GM12878 (cell line): Measurements from ENCODE around the gene NPAS3. TPM values are rescaled to one million over a fixed set of nuclear protein-coding genes. Genes with fewer than 3 reads are reported as not detected.

Experiments
- ATAC-seq: fragments of 200-7000 bp; cut with Tn5 transposase; 3 replicates; pipeline ENCODE4 v1.9.1; 2020; ENCODE audit warnings: mild to moderate bottlenecking, moderate library complexity
- BruUV-seq: library from RNA; stranded (reverse); fragments of 400-500 nt; replicated peaks from 2 replicates; lab custom pipeline; 2021; lab: Mats Ljungman, UMichigan
- CTCF ChIA-PET: fragments of 300-600 bp; sonication (Branson Sonifier 250); formaldehyde crosslinking; extraction: SDS; loops from one replicate; lab custom pipeline; 2021; ENCODE audit warnings: inconsistent platforms; lab: Yijun Ruan, JAX
- POLR2A ChIA-PET: fragments of 350-600 bp; formaldehyde crosslinking; extraction: SDS; loops from one replicate; lab custom pipeline; 2021; ENCODE audit warnings: inconsistent platforms; lab: Charles Lee
- RAD21 ChIA-PET: fragments of 300-600 bp; sonication (Branson Sonifier 250); formaldehyde crosslinking; loops from one replicate; lab custom pipeline; 2023; ENCODE audit warnings: antibody characterized with exemption; ENCODE audit not compliant: unreplicated experiment; lab: Charles Lee
- SMC1A ChIA-PET: fragments of 300-600 bp; sonication (Branson Sonifier 250); formaldehyde crosslinking; loops from one replicate; lab custom pipeline; 2023; ENCODE audit not compliant: unreplicated experiment, uncharacterized antibody; lab: Charles Lee
- DNase-seq: peaks from one replicate; pipeline ENCODE4 v3.0.0-alpha.2; 2011; ENCODE audit warnings: low read depth, low spot score
- FAIRE-seq: peaks from 3 replicates; lab custom pipeline; 2011; peaks lifted over from hg19 to GRCh38; lab: Jason Lieb, UNC
- H2AFZ ChIP-seq: 2 replicates; pipeline ENCODE4 v1.6.0; 2011; ENCODE audit warnings: low read depth, low read length, control low read depth; ENCODE audit not compliant: control insufficient read depth
- H3K27ac ChIP-seq: 2 replicates; pipeline ENCODE4 v1.5.1; 2011; ENCODE audit warnings: control low read depth; ENCODE audit not compliant: control insufficient read depth, insufficient read depth
- H3K27me3 ChIP-seq, 2 experiments: replicated peaks in 1 of 2; 2 replicates each; pipeline versions ENCODE4 v1.6.0 to v1.6.1; 2011; ENCODE audit warnings: low read length in 1 of 2; ENCODE audit not compliant: control insufficient read depth in 2 of 2, insufficient read depth in 2 of 2
- H3K36me3 ChIP-seq, 2 experiments: 2 replicates each; pipeline ENCODE4 v1.5.1; 2011; ENCODE audit warnings: low read length in 1 of 2; ENCODE audit not compliant: control insufficient read depth in 2 of 2, insufficient read depth in 2 of 2
- H3K4me1 ChIP-seq: 2 replicates; pipeline ENCODE4 v1.6.1; 2011; ENCODE audit warnings: mild to moderate bottlenecking, low read length, moderate library complexity, mixed read lengths; ENCODE audit not compliant: control insufficient read depth, insufficient read depth
- H3K4me2 ChIP-seq: 2 replicates; pipeline ENCODE4 v1.6.0; 2011; ENCODE audit warnings: control low read depth; ENCODE audit not compliant: control insufficient read depth, insufficient read depth
- H3K4me3 ChIP-seq: fragments of 200-600 bp; sonication (generic); 2 replicates; pipeline ENCODE4 v1.5.1; 2016
- H3K79me2 ChIP-seq: 2 replicates; pipeline ENCODE4 v1.6.0; 2011; ENCODE audit warnings: low read length; ENCODE audit not compliant: control insufficient read depth, insufficient read depth
- H3K9ac ChIP-seq: 2 replicates; pipeline ENCODE4 v1.8.0; 2011; ENCODE audit warnings: low read length, control low read depth, mixed read lengths; ENCODE audit not compliant: control insufficient read depth, insufficient read depth
- H3K9me3 ChIP-seq: replicated peaks from 3 replicates; pipeline ENCODE4 v1.5.1; 2011; ENCODE audit warnings: mild to moderate bottlenecking, low read length; ENCODE audit not compliant: control insufficient read depth, insufficient read depth
- H4K20me1 ChIP-seq: 2 replicates; pipeline ENCODE4 v1.6.0; 2011; ENCODE audit not compliant: control insufficient read depth, insufficient read depth
- HDAC6 ChIP-seq: fragments of 200-600 bp; sonication (generic); IDR thresholded peaks from one replicate; pipeline ENCODE4 v1.8.0; 2017; ENCODE audit warnings: antibody characterized with exemption; ENCODE audit not compliant: unreplicated experiment
- KDM1A ChIP-seq: fragments of 200-600 bp; sonication (generic); IDR thresholded peaks from 2 replicates; pipeline ENCODE4 v1.6.1; 2016; ENCODE audit warnings: borderline replicate concordance
- NBN ChIP-seq: fragments of 450-650 bp; IDR thresholded peaks from 2 replicates; pipeline ENCODE4 v1.6.1; 2016
- RAD21 ChIP-seq: IDR thresholded peaks from 2 replicates; pipeline ENCODE4 v1.6.1; 2011; ENCODE audit warnings: mild to moderate bottlenecking, low read depth, low read length, moderate library complexity; ENCODE audit not compliant: insufficient read depth
- RAD51 ChIP-seq: fragments of 450-650 bp; IDR thresholded peaks from 2 replicates; pipeline ENCODE4 v1.6.1; 2016; ENCODE audit warnings: moderate library complexity, mild to moderate bottlenecking, inconsistent platforms
- SUZ12 ChIP-seq: fragments of 200-600 bp; sonication (generic); IDR thresholded peaks from one replicate; pipeline ENCODE4 v1.6.1; 2018; ENCODE audit warnings: antibody characterized with exemption, mild to moderate bottlenecking; ENCODE audit not compliant: unreplicated experiment
- USF2 ChIP-seq: IDR thresholded peaks from 2 replicates; pipeline ENCODE4 v1.6.1; 2011; ENCODE audit warnings: low read depth, low read length, improper control_type of control experiment, borderline replicate concordance
- WGBS: methylation state at CpG from one replicate; pipeline ENCODE4 v1.1.6; 2016; ENCODE audit warnings: low lambda C conversion rate; ENCODE audit not compliant: insufficient replicate concordance, insufficient coverage; ENCODE audit errors: missing lambda C conversion rate; 5-methylcytosine and 5-hydroxymethylcytosine counted together
- in situ Hi-C: fragments of 300-500 bp; cut with MboI; formaldehyde crosslinking; loops from 9 replicates; pipeline ENCODE4 v1.14.3; 2018; ENCODE audit warnings: mixed read lengths
- intact Hi-C: fragments of 100-400 bp; cut with micrococcal nuclease; formaldehyde crosslinking; loops from one replicate; pipeline ENCODE4 v1.14.2; 2022; ENCODE audit not compliant: unreplicated experiment
- polyA plus RNA-seq, 11 experiments: library from polyadenylated mRNA; depleted of rRNA in 4 of 11; unstranded in 6 of 11; stranded (reverse) in 5 of 11; fragments of >200 nt; fragmentation: Nextera tagmentation in 4 of 11; fragmentation: Illumina TruSeq in 1 of 11; extraction: Ambion mirVana in 4 of 11; extraction: Trizol in 1 of 11; gene quantifications; 1 replicate in 1 of 11; 2 replicates in 10 of 11; pipeline versions ENCODE4 v1.2.1 to v1.2.3, GENCODE V29; 2011 to 2016; ENCODE audit warnings: inconsistent platforms in 2 of 11, missing spikeins in 2 of 11, low read depth in 1 of 11
- total RNA-seq, 4 experiments: library from RNA; depleted of rRNA in 3 of 4; stranded (reverse); fragments of >200 nt in 3 of 4; fragmentation: Illumina TruSeq in 1 of 4; extraction: Trizol in 1 of 4; gene quantifications; 2 replicates each; pipeline versions ENCODE4 v1.2.1 to v1.2.3, GENCODE V29; 2013 to 2021

Gene NPAS3
- total and polyA plus RNA-seq, 10 of the 15 experiments (the other 5 are each of a cell fraction or from before 2014, with no cell fraction given): under 0.01 to 2.7 (median 0.03) TPM; not detected in 6

DNA sequence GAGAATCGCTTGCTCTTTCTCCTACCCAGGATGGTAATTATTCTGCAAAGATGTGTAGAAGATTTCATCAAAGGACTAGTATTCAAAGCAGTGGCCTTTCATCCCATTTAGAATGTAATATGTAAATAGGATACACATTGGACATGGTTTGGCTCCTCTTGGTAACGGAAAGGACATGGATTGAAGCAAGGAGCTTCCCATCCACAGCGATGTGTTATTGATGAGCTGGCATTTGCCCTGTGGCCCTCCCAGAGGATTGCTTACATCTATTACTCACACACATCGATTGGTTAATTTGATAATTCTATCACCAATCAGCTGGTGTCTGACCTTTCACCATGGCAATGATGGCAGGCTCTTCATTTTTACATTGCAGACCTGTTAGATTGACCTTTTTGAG, 553.8 kb downstream of the NPAS3 start:
- Histone ChIP-seq H3K27ac (no peak overlapping the region), H3K4me2 (no peak overlapping the region), H3K9me3 (no peaks in the 10 kb centered on the region), H3K4me1 (no peaks in the 10 kb centered on the region), H3K27me3 (no peaks in the 10 kb centered on the region; a peak in 1 of 4 replicates), H3K9ac (no peak overlapping the region), H3K36me3 (no peaks in the 10 kb centered on the region), H2AFZ (no peak overlapping the region), H4K20me1 (no peaks in the 10 kb centered on the region), H3K79me2 (no peaks in the 10 kb centered on the region), H3K4me3 (no peak overlapping the region)
- DNase-seq (no peak), ATAC-seq (no peak), FAIRE-seq (no peak)
- in situ Hi-C loops: no loop called here
- RAD21 ChIA-PET: interaction anchor here (1.1 kb wide), 1 partner anchor 9 kb away, joined by 6 read pairs; no protein-coding TSS in a partner anchor
- intact Hi-C loops: no loop called here
- no TSS peak for BruUV-seq
- TF ChIP-seq USF2: no peak
- no peak for TF ChIP-seq KDM1A
- TF ChIP-seq NBN: no peak
- no peak for TF ChIP-seq RAD51
- no peak for TF ChIP-seq HDAC6
- no peak for TF ChIP-seq SUZ12
- TF ChIP-seq RAD21: no peak
- POLR2A ChIA-PET: no interaction called here
- 44% methylated on average over 4 of the region's 4 CpGs for WGBS
- SMC1A ChIA-PET: interaction anchor here (0.6 to 10.5 kb wide), 2 partner anchors 10 to 190 kb away, joined by 3 to 120 read pairs; no protein-coding TSS in a partner anchor
- CTCF ChIA-PET: interaction anchor here (0.9 kb wide), 1 partner anchor 11 kb away, joined by 3 read pairs; no protein-coding TSS in a partner anchor

GRCh38 chr14:33493266-33493665, 554.6 kb downstream of the NPAS3 start:
- H3K4me3 ChIP-seq: no peak overlapping the region
- TF ChIP-seq KDM1A: no peak
- FAIRE-seq (no peak), ATAC-seq (no peak), DNase-seq (no peak)
- H3K9me3 ChIP-seq: no peaks in the 10 kb centered on the region
- intact Hi-C loops: no loop called here
- H3K4me2 ChIP-seq: no peak overlapping the region
- CTCF ChIA-PET: interaction anchor here (1.0 kb wide), 1 partner anchor 9 kb away, joined by 3 read pairs; no protein-coding TSS in a partner anchor
- no peak overlapping the region for H2AFZ ChIP-seq
- no peaks in the 10 kb centered on the region for H3K4me1 ChIP-seq
- H3K27me3 ChIP-seq: no peaks in the 10 kb centered on the region; a peak in 1 of 4 replicates
- no peak overlapping the region for H3K9ac ChIP-seq
- SMC1A ChIA-PET: interaction anchor here (0.6 to 10.5 kb wide), 7 partner anchors 10 to 243 kb away, joined by 3 to 120 read pairs (median 4); no protein-coding TSS in a partner anchor
- BruUV-seq: no TSS peak
- 27% methylated on average over 6 of the region's 6 CpGs for WGBS
- in situ Hi-C loops: no loop called here
- H3K79me2 ChIP-seq: no peaks in the 10 kb centered on the region
- no peak overlapping the region for H3K27ac ChIP-seq
- H3K36me3 ChIP-seq: no peaks in the 10 kb centered on the region
- POLR2A ChIA-PET: no interaction called here
- RAD21 ChIA-PET: interaction anchor here (1.1 to 1.4 kb wide), 3 partner anchors 8 to 300 kb away, joined by 3 to 6 read pairs (median 4); no protein-coding TSS in a partner anchor
- H4K20me1 ChIP-seq: no peaks in the 10 kb centered on the region
